VCaP (cell line): ENCODE measurements around the gene TIGD6.

Experiments used
- H3K27ac ChIP-seq: fragments of 450-650 bp; 2 replicates; pipeline ENCODE4 v1.5.1; 2017
- CTCF ChIP-seq: fragments of 450-650 bp; conservative IDR thresholded peaks from 2 replicates; pipeline ENCODE4 v1.5.1; 2017; ENCODE audit warnings: mild to moderate bottlenecking, moderate library complexity

Gene TIGD6

DNA sequence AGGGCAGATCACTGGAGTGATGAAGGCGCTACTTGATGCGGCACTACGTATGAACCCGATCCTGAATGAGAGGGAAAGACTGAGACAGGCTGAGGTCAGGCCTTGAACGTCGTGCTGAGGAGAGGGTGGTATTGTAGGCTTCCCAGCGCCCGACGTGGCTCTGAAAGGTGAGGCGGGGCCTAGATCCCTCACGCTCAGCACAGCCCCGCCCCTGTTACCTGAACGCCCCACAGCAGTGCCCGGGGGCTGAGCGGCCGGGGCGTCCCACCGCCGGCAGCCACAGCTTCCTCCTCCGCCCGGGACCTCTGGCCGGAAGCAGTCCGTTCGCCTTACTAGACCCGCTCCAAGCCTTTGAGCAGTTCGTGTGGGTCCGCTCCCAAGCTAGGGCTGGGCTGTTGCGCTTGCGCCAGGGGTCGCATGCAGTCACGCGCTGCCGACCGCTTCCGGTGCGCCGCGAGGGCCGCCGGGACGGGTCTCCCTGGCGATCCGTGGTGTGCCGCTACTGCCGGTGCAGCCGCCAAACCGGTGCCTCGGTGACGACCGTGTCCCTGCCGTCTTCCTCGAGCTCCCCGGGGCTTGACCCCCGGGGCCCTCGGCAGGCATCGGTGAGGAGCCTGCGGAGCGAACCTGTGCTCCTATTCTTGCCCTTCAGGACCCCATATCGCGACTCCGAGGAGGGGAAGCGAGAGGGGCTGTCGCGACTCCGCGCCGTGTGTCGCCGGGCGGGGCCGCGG, at the start of gene TIGD6, which contains the start of gene HMGXB3:
TSS of gene TIGD6 (minus strand) at position 399 of the 734 bp plus-strand sequence. CDS start 4,306 bp downstream, outside the sequence.
TSS of gene HMGXB3 (plus strand) at position 484 of the 734 bp plus-strand sequence. CDS start 4,114 bp downstream, outside the sequence.
- peak within 1 kb of the TSS; percentile 100 for H3K27ac ChIP-seq
- TF ChIP-seq CTCF = no peak

- no peak for TF ChIP-seq CTCF
- H3K27ac ChIP-seq = no peak overlapping the region
Observed at GRCh38 chr5:150046031-150046430, 45.6 kb upstream of the TIGD6 start.

- H3K27ac ChIP-seq = no peak overlapping the region
- peak; percentile 44 for TF ChIP-seq CTCF
Observed at GRCh38 chr5:150045549-150045948, 45.1 kb upstream of the TIGD6 start.

DNA sequence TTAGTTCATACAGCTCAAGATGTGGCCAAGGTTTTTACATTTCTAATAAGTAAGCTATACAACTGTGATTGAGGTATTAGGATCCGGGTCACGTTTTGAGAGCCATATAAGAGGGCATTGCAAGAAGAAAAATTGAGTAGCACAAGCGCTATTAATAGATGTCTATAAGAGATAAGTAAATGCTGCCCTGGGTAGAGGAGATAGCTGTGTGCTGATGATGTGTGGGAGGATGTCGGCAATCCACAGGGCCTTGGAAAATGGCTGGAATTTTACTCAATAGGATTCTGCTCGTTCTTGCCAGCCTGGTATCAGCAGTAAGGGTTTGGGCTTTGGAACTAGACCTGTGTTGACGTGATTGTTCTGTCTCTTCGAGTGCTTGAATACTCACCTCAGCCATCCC, 44.3 kb upstream of the TIGD6 start:
- TF ChIP-seq CTCF = no peak
- no peak overlapping the region for H3K27ac ChIP-seq

- no peak overlapping the region for H3K27ac ChIP-seq
- no peak for TF ChIP-seq CTCF
Observed at GRCh38 chr5:150044329-150044681, 43.9 kb upstream of the TIGD6 start.

GRCh38 chr5:150043657-150044328, 43.3 kb upstream of the TIGD6 start:
- H3K27ac ChIP-seq = no peak overlapping the region

GRCh38 chr5:150042459-150042858, 42.0 kb upstream of the TIGD6 start:
- no peak for TF ChIP-seq CTCF
- no peak overlapping the region for H3K27ac ChIP-seq

More at GRCh38 chr5:150043657-150044328, 43.3 kb upstream of the TIGD6 start:
- no peak for TF ChIP-seq CTCF
